Glutamatergic neuron (in vitro differentiated cells): ENCODE measurements around the gene RBFOX1. TPM values are rescaled to one million over a fixed set of nuclear protein-coding genes. Genes with fewer than 3 reads are reported as not detected.

Experiments used
- DNase-seq: peaks from one replicate; pipeline ENCODE4 v3.0.0; 2022
- H3K27ac Mint-ChIP-seq: one replicate; pipeline ENCODE4 v1.8.0; 2020; ENCODE audit warnings: mild to moderate bottlenecking, mixed read lengths, inconsistent platforms; ENCODE audit not compliant: unreplicated experiment
- H3K27me3 Mint-ChIP-seq: one replicate; pipeline ENCODE4 v1.8.0; 2020; ENCODE audit warnings: mild to moderate bottlenecking, moderate library complexity, mixed read lengths, inconsistent platforms; ENCODE audit not compliant: unreplicated experiment
- H3K36me3 Mint-ChIP-seq: one replicate; pipeline ENCODE4 v1.8.0; 2020; ENCODE audit warnings: mild to moderate bottlenecking, mixed read lengths, inconsistent platforms; ENCODE audit not compliant: unreplicated experiment
- H3K4me1 Mint-ChIP-seq: one replicate; pipeline ENCODE4 v1.8.0; 2020; ENCODE audit warnings: mild to moderate bottlenecking, low read depth, mixed read lengths, inconsistent platforms; ENCODE audit not compliant: unreplicated experiment
- H3K4me3 Mint-ChIP-seq: one replicate; pipeline ENCODE4 v1.8.0; 2020; ENCODE audit warnings: mild to moderate bottlenecking, mixed read lengths, inconsistent platforms; ENCODE audit not compliant: unreplicated experiment
- H3K9me3 Mint-ChIP-seq: one replicate; pipeline ENCODE4 v1.8.0; 2020; ENCODE audit warnings: mild to moderate bottlenecking, moderate library complexity, mixed read lengths, inconsistent platforms; ENCODE audit not compliant: unreplicated experiment
- total RNA-seq: library from RNA; stranded (reverse); fragmentation: NEBNext Ultra II Directional; extraction: Animal tissue kit (Norgen Biotek cat#: 25700); gene quantifications from one replicate; pipeline ENCODE4 v1.2.1, GENCODE V29; 2021; ENCODE audit not compliant: unreplicated experiment
- TF ChIP-seq, protein P1 (sequence below): fragments of 200-600 bp; sonication (generic); IDR thresholded peaks from one replicate; pipeline ENCODE4 v1.5.0; 2021; ENCODE audit not compliant: partially characterized antibody, unreplicated experiment

RBFOX1 gene
- total RNA-seq, 1 donor from 2014 or later, result 30.5 TPM

- TF ChIP-seq, protein P1, sequence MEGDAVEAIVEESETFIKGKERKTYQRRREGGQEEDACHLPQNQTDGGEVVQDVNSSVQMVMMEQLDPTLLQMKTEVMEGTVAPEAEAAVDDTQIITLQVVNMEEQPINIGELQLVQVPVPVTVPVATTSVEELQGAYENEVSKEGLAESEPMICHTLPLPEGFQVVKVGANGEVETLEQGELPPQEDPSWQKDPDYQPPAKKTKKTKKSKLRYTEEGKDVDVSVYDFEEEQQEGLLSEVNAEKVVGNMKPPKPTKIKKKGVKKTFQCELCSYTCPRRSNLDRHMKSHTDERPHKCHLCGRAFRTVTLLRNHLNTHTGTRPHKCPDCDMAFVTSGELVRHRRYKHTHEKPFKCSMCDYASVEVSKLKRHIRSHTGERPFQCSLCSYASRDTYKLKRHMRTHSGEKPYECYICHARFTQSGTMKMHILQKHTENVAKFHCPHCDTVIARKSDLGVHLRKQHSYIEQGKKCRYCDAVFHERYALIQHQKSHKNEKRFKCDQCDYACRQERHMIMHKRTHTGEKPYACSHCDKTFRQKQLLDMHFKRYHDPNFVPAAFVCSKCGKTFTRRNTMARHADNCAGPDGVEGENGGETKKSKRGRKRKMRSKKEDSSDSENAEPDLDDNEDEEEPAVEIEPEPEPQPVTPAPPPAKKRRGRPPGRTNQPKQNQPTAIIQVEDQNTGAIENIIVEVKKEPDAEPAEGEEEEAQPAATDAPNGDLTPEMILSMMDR, result no peak
- Mint-ChIP-seq H3K36me3 (no peaks in the 10 kb centered on the region), H3K4me1 (peaks cover 6% of the 10 kb centered on the region), H3K4me3 (no peak overlapping the region), H3K27ac (no peak overlapping the region), H3K27me3 (no peaks in the 10 kb centered on the region), H3K9me3 (peaks cover 4% of the 10 kb centered on the region)
- no peak for DNase-seq
These were observed 356.6 kb downstream of the RBFOX1 start for GRCh38 chr16:7689234-7689633.

- peaks cover 5% of the 10 kb centered on the region for H3K9me3 Mint-ChIP-seq
- no peaks in the 10 kb centered on the region for H3K36me3 Mint-ChIP-seq
- no peak for DNase-seq
- peak overlapping the region; percentile 71 for H3K27ac Mint-ChIP-seq
- no peaks in the 10 kb centered on the region for H3K27me3 Mint-ChIP-seq
- H3K4me3 Mint-ChIP-seq, result no peak overlapping the region
- H3K4me1 Mint-ChIP-seq, result peaks cover 6% of the 10 kb centered on the region
- TF ChIP-seq, protein P1, result no peak
These were observed 358.9 kb downstream of the RBFOX1 start for GRCh38 chr16:7691533-7691932.

- Mint-ChIP-seq H3K36me3 (peaks cover 7% of the 10 kb centered on the region), H3K9me3 (peaks cover 13% of the 10 kb centered on the region), H3K27ac (no peak overlapping the region), H3K27me3 (no peaks in the 10 kb centered on the region), H3K4me3 (no peak overlapping the region), H3K4me1 (no peaks in the 10 kb centered on the region)
- DNase-seq, result no peak
- TF ChIP-seq, protein P1, result no peak
These were observed 371.0 kb downstream of the RBFOX1 start for GRCh38 chr16:7703672-7704071.

GRCh38 chr16:7705885-7706284 is 373.2 kb downstream of the RBFOX1 start:
- H3K4me3 Mint-ChIP-seq, result no peak overlapping the region
- TF ChIP-seq, protein P1, result no peak
- peaks cover 6% of the 10 kb centered on the region for H3K36me3 Mint-ChIP-seq
- no peaks in the 10 kb centered on the region for H3K4me1 Mint-ChIP-seq
- no peak for DNase-seq
- no peak overlapping the region for H3K27ac Mint-ChIP-seq
- H3K27me3 Mint-ChIP-seq, result no peaks in the 10 kb centered on the region
- peaks cover 11% of the 10 kb centered on the region for H3K9me3 Mint-ChIP-seq

- TF ChIP-seq, protein P1, result no peak
- H3K27me3 Mint-ChIP-seq, result peaks cover 5% of the 10 kb centered on the region
- no peaks in the 10 kb centered on the region for H3K4me1 Mint-ChIP-seq
- DNase-seq, result no peak
- H3K27ac Mint-ChIP-seq, result no peak overlapping the region
- no peak overlapping the region for H3K4me3 Mint-ChIP-seq
- peaks cover 5% of the 10 kb centered on the region for H3K36me3 Mint-ChIP-seq
- H3K9me3 Mint-ChIP-seq, result peaks cover 9% of the 10 kb centered on the region
These were observed 376.5 kb downstream of the RBFOX1 start for GRCh38 chr16:7709186-7709585.
